IPS DF 6.9 (cell line): Measurements from ENCODE around the gene PEAK3.

Source experiments
- DNase-seq: peaks from one replicate; pipeline ENCODE4 v3.0.0-alpha.2; 2013; ENCODE audit warnings: low read depth, low spot score
- H3K27ac ChIP-seq: one replicate; pipeline ENCODE4 v1.5.1; 2013; ENCODE audit warnings: low read length, control low read depth
- H3K27me3 ChIP-seq: 2 replicates; pipeline ENCODE4 v1.6.1; 2013; ENCODE audit warnings: mild to moderate bottlenecking, low read length; ENCODE audit not compliant: control insufficient read depth, insufficient read depth
- H3K36me3 ChIP-seq: 2 replicates; pipeline ENCODE4 v1.6.1; 2013; ENCODE audit warnings: low read length; ENCODE audit not compliant: control insufficient read depth, insufficient read depth
- H3K4me1 ChIP-seq: 2 replicates; pipeline ENCODE4 v1.6.1; 2013; ENCODE audit warnings: low read length; ENCODE audit not compliant: control insufficient read depth, insufficient read depth
- H3K4me3 ChIP-seq: 2 replicates; pipeline ENCODE4 v1.5.1; 2013; ENCODE audit warnings: mild to moderate bottlenecking, low read length
- H3K9me3 ChIP-seq: 2 replicates; pipeline ENCODE4 v1.6.1; 2013; ENCODE audit warnings: low read length, inconsistent platforms; ENCODE audit not compliant: control insufficient read depth, insufficient read depth
- WGBS: extraction: QIAGEN DNeasy Blood & Tissue Kit; methylation state at CpG from one replicate; pipeline ENCODE4 v1.1.7; 2013; ENCODE audit warnings: mixed read lengths, missing lambda C conversion rate; ENCODE audit not compliant: insufficient read length, insufficient coverage; 5-methylcytosine and 5-hydroxymethylcytosine counted together

PEAK3 gene

DNA sequence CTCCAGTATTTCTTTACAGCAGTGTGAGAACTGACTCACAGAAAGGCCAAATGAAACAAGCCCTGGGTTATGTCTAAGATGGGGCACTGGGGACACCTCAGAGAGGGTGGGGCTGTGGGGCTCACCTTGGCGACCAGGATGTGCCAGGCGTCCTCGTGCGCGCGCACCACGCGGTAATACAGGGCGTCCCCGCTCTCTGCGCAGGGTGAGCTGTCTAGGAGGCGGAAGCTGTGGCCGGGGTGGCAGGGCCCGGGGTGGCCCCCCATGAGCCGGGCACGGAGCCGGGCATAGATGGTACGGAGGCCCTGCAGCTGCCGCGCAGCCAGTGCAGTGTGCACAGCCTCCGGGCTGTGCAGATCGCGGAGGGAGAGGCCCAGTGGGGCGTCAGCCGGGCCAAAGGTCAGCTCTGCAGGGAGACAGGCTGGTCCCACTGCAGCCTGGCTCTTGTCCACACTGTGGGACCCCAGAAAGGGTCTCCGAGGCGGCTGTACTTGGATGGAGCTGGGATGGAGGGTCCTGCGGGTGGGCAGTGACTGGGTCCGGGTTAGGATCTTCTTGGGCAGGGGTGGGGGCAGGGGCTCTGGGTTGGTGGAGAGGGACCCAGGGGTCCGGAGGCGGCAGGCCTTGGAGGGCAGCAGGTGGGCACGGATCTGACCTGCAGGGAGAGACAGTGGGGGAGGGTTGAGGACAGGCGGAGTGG is 3.4 kb downstream of the PEAK3 start:
- no peak overlapping the region for H3K27ac ChIP-seq
- WGBS: no CpG with 5 or more reads among the region's 33 CpGs

DNA sequence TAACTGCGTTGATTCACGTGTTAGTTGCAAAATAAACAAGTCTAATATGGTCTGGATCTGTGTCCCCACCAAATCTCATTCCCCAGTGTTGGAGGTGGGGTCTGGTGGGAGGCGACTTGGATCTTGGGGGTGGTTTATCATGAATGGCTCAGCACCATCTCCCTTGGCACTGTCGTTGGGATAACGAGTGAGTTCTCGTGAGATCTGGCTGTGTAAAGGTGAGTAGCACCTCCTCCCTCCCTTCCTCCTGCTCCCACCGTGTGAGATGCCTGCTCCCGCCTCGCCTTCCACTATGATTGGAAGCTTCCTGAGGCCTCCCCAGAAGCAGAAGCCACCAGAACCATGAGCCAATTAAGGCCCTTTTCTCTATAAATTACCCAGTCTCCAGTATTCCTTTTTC is 4.8 kb downstream of the PEAK3 start:
- no peak for DNase-seq
- H3K9me3 ChIP-seq: no peaks in the 10 kb centered on the region
- H3K27me3 ChIP-seq: no peaks in the 10 kb centered on the region
- H3K4me1 ChIP-seq: peaks cover 7% of the 10 kb centered on the region; the same call in 1 of the 2 replicates
- no peak overlapping the region for H3K4me3 ChIP-seq
- H3K36me3 ChIP-seq: peaks cover 8% of the 10 kb centered on the region
- H3K27ac ChIP-seq: no peak overlapping the region
- no CpG with 5 or more reads among the region's 9 CpGs for WGBS

More for the DNA sequence above, 3.4 kb downstream of the PEAK3 start:
- peaks cover 4% of the 10 kb centered on the region; the same call in 1 of the 2 replicates for H3K4me1 ChIP-seq
- no peaks in the 10 kb centered on the region; the same call in 1 of the 2 replicates for H3K36me3 ChIP-seq
- no peak overlapping the region for H3K4me3 ChIP-seq
- peaks cover 11% of the 10 kb centered on the region; the same call in 1 of the 2 replicates for H3K27me3 ChIP-seq
- DNase-seq: no peak
- H3K9me3 ChIP-seq: no peaks in the 10 kb centered on the region

DNA sequence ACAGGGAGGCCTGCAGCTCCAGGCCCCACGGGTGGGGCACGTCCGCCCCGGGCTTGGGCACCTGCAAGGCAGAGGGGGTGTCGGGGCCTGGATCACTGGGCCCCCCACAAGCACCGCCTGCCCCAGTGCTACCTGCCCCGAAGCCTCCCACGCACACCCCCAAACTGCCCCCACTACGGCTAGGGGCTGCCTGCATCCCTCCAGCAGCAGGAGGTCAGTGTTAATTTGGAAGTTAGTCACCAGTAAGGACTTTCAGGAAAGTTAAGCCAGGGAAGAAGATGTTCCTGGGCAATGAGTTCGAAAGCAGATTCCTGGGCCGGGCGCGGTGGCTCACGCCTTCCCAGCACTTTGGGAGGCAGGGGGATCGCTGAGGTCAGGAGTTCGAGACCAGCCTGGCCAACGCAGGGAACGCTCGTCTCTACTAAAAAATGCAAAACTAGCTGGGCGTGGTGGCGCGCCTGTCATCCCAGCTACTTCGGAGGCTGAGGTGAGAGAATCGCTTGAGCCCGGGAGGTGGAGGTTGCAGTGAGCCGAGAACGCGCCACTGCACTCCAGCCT is 5.5 kb downstream of the PEAK3 start:
- Histone ChIP-seq H3K9me3 (no peaks in the 10 kb centered on the region), H3K27me3 (no peaks in the 10 kb centered on the region), H3K4me3 (no peak overlapping the region), H3K36me3 (peaks cover 13% of the 10 kb centered on the region), H3K4me1 (peaks cover 6% of the 10 kb centered on the region), H3K27ac (no peak overlapping the region)
- no peak for DNase-seq
- no CpG with 5 or more reads among the region's 28 CpGs for WGBS

DNA sequence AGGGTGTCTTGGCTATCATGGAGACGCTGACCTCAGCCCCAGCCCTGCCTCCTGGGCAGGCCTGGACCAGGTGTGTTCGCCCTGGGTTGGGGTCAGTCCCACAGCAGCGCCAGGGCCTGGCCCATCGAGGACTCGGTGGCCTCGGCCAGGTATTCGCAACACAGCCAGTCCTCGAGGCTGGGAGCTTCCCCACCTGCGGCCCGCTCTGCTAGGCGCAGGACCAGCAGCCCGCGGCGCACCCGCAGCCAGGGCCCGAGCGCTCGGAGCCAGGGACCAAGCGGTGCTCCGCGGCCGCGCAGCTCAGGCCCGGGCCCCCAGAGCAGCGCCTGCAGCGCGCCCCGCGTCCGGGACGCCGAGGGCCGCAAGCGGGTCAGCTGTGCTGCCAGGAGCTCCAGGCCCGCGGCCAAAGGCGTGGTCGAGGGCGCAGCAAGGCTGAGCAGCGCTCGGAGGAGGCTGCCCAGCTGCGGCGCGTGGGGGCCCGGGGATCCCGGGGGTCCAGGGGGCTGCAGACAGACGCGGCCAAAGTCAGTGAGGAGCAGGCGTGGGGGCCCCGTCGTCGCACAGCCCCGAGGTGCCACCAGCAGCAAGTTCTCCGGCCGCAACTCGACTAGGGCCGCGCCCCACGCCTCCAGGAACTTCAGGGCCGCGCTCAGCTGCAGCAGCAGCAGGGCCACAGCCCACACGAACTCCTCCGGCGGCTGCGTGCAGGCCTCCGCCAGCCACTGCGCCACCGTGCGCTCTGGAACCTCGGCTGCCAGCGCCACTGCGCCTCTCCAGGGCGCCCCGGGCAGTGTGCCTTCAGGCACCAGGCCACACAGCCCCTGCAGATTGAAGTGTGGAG is 6.2 kb downstream of the PEAK3 start:
- H3K27me3 ChIP-seq: no peaks in the 10 kb centered on the region
- H3K4me1 ChIP-seq: peaks cover 6% of the 10 kb centered on the region
- peaks cover 13% of the 10 kb centered on the region for H3K36me3 ChIP-seq
- no CpG with 5 or more reads among the region's 74 CpGs for WGBS
- H3K27ac ChIP-seq: no peak overlapping the region
- H3K4me3 ChIP-seq: no peak overlapping the region
- no peaks in the 10 kb centered on the region for H3K9me3 ChIP-seq
- no peak for DNase-seq

- no CpG with 5 or more reads among the region's 16 CpGs for WGBS
- H3K9me3 ChIP-seq: no peaks in the 10 kb centered on the region
- no peak overlapping the region for H3K4me3 ChIP-seq
- H3K27ac ChIP-seq: no peak overlapping the region
- no peaks in the 10 kb centered on the region for H3K27me3 ChIP-seq
- peaks cover 13% of the 10 kb centered on the region for H3K36me3 ChIP-seq
- peak; percentile 68 for DNase-seq
- H3K4me1 ChIP-seq: peaks cover 6% of the 10 kb centered on the region
Observed at GRCh38 chr19:2274931-2275535, 6.9 kb downstream of the PEAK3 start.

DNA sequence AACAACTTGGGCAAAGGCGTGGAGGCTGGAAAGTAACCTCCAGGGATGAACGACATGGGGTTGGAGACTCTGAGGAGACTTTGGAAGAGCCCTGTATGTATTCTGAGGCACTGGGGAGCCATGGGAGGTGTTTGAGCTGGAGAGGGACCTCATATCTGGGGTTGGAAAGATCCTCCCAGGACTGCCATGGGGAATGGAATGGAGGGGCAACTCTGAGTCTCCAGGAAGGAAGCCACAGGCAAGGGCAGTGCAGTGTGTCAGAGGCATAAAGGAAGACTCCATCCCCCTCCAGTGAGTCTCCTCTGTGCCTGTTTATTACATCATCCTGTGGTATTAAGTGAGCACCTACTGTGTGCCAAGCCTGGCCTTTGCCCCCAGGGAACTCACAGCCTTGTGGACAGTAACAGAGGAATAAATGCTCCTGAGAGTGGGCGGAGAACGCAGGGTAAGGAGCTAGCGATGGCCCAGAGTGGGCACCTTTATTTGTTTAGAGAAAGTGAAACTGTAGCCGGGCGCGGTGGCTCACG is 7.7 kb downstream of the PEAK3 start:
- Histone ChIP-seq H3K27ac (no peak overlapping the region), H3K27me3 (no peaks in the 10 kb centered on the region)

GRCh38 chr19:2273356-2274184 is 8.4 kb downstream of the PEAK3 start:
- WGBS: no CpG with 5 or more reads among the region's 45 CpGs
- H3K4me3 ChIP-seq: no peak overlapping the region
- H3K4me1 ChIP-seq: peaks cover 6% of the 10 kb centered on the region
- peaks cover 13% of the 10 kb centered on the region for H3K36me3 ChIP-seq
- no peaks in the 10 kb centered on the region for H3K27me3 ChIP-seq
- no peaks in the 10 kb centered on the region for H3K9me3 ChIP-seq
- no peak overlapping the region for H3K27ac ChIP-seq
- DNase-seq: peak; percentile 66

More for the DNA sequence above, 7.7 kb downstream of the PEAK3 start:
- peaks cover 6% of the 10 kb centered on the region for H3K4me1 ChIP-seq
- no peak overlapping the region for H3K4me3 ChIP-seq
- H3K36me3 ChIP-seq: peaks cover 13% of the 10 kb centered on the region
- no CpG with 5 or more reads among the region's 9 CpGs for WGBS
- DNase-seq: no peak
- no peaks in the 10 kb centered on the region for H3K9me3 ChIP-seq

GRCh38 chr19:2271234-2272103 is 10.5 kb downstream of the PEAK3 start:
- peak overlapping the region; percentile 97; the same call in 1 of the 2 replicates for H3K4me3 ChIP-seq
- peaks cover 13% of the 10 kb centered on the region for H3K36me3 ChIP-seq
- H3K27me3 ChIP-seq: no peaks in the 10 kb centered on the region
- no peak for DNase-seq
- WGBS: no CpG with 5 or more reads among the region's 43 CpGs
- no peak overlapping the region for H3K27ac ChIP-seq
- no peaks in the 10 kb centered on the region for H3K9me3 ChIP-seq
- H3K4me1 ChIP-seq: peaks cover 6% of the 10 kb centered on the region
